ENCODE results near the gene CUX1.

The CUX1 gene

DNA sequence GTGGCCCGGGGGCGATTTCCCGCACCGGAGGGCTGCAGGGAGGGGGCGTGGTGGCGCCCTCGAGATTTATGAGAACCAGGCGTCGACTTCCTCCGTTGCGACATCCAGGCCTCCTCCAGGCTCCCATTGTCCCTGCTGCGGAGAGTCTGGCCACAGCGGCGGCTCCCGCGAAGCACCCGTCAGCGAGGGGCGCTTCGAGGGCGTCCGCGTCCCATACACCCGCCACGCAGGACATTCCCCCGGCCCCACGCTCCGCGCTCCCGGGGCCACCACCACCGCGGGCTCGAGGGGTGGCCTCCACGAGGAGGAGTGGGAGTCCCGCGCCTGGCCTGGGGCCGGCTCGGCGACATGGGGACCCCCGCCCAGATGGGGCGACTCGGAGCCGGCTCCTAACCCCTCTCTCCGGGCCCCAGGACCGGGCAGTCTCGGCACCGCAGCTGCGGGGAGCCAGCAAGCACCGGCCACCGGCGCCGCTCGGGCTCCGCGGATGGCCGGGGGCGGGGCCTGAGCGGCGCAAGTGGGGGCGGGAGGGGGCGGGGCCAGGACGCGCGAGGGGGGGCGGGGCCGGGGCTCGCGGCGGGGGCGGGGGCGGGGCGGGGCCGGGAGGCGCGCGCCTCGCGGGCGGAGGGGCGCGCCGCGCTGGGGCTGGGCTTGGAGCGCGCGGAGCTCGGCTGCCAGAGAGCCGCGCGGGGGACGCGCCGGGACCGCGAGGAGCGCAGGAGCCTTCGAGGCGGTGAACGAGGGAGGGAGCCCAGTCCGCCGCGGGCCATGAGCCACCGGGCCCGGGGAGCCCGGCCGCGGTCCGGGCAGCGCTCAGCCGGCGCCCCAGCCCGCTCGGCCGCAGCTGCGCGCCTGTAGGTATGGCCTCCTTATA lies 469.0 kb downstream of the CUX1 start, which contains the start of gene SH2B2:
SH2B2 (plus strand) TSS at position 632 of the 874 bp plus-strand sequence. CDS start 13,683 bp downstream, outside the sequence.
- TF ChIP-seq, protein P1, sequence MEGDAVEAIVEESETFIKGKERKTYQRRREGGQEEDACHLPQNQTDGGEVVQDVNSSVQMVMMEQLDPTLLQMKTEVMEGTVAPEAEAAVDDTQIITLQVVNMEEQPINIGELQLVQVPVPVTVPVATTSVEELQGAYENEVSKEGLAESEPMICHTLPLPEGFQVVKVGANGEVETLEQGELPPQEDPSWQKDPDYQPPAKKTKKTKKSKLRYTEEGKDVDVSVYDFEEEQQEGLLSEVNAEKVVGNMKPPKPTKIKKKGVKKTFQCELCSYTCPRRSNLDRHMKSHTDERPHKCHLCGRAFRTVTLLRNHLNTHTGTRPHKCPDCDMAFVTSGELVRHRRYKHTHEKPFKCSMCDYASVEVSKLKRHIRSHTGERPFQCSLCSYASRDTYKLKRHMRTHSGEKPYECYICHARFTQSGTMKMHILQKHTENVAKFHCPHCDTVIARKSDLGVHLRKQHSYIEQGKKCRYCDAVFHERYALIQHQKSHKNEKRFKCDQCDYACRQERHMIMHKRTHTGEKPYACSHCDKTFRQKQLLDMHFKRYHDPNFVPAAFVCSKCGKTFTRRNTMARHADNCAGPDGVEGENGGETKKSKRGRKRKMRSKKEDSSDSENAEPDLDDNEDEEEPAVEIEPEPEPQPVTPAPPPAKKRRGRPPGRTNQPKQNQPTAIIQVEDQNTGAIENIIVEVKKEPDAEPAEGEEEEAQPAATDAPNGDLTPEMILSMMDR (IDR thresholded peaks at IDR 0.05; ENCODE audit: insufficient read depth, low read depth, low read length, missing control alignments) = no peak
- DNase-seq (ENCODE audit: low read depth) = peak; percentile 54
- H3K4me3 ChIP-seq (ENCODE audit: low read length) = peak within 1 kb of the TSS; percentile 56

DNA sequence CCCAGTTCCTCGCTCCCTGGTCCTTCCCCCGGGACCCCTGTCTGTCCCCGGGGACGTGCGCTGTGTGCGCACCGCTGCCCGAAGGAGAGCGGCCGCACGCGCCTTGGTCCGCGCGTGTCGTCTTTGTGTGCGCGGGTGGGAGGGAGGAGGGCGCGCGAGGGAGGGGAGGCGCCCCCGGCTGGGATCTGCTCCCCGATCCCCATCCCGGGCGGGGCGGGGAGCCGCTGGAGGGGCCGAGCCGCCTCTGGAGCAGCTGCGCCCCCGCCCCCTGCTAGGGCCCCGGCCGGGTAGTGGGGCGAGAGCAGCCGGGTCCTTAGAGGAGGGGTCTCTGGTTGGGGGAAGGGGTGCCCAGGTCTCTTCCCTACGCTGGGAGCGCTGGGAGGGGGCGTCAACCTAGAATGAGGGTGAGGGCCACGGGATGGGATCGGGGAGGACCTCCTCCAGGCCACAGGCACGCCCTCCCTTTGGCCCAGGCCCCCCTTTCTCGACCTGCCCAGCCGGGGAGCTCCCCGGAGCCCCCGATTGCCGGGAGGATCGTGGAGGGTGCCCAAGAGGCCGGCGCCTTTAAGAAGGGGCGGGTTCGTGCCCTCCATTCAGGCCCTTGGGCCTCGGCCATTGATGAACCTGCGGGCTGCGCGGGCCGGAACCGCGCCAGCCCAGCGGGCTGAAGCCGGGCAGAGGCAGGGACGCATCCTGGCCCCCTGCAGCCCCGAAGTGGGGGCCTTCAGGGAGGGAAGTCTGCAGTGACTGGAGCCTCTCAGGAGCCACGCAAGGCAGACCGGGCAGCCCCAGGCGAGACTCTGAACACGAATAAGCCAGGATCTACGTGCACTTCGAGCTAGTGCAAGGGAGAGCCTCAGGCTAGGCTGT lies 469.9 kb downstream of the CUX1 start:
- peak overlapping the region; percentile 56 for H3K4me3 ChIP-seq (ENCODE audit: low read length)
- TF ChIP-seq, protein P1 (IDR thresholded peaks at IDR 0.05; ENCODE audit: insufficient read depth, low read depth, low read length, missing control alignments) = no peak
- peak; percentile 22 for DNase-seq (ENCODE audit: low read depth)

DNA sequence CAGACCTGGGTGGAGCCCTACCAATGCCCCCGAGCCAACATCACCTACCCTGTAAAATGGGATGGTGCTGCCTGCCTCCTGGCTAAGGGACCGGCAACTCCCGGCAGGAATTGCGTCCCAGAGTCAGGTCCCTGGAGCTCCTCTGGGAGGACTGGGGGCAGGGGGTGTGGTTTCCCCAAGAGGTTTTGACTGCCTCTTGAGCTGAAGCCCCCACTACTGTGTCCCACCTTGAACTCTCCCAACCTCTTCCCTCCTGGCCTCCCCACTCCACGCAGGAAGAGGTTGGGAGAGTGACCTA lies 470.5 kb downstream of the CUX1 start:
- TF ChIP-seq, protein P1 (IDR thresholded peaks at IDR 0.05; ENCODE audit: insufficient read depth, low read depth, low read length, missing control alignments) = no peak
- DNase-seq (ENCODE audit: low read depth) = no peak
- peak overlapping the region; percentile 56 for H3K4me3 ChIP-seq (ENCODE audit: low read length)

DNA sequence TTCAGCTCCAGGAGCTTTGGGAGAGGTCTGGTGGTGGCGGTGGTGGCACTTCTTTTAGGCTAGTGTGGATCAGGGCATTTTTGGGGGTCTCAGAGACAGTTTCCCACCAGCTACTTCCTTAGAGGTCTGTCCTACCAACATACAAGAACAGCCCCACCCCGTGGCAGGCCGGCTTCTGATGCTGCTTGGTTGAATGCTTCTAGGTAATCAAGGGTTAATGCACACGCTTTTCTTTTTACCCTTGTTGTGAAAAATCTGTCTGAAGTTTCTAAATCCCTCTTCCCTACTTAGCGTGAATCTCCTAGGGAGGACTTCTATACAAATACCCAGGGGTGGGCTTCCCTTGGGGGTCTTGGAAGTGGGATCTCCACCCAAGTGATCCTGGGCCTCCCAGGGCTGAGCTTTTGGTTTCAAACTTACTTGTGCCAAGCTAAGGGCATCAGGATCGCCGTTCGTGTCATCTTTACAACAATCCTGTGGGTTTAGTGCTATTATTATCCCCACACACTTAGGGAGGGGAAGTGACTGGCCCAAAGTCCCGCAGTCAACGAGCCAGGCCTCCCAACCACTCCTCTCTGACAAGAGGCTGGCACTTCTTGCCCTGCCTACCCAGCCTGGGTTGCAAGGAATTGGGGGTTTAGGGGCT lies 471.0 kb downstream of the CUX1 start:
- no peak overlapping the region for H3K4me3 ChIP-seq (ENCODE audit: low read length)
- DNase-seq (ENCODE audit: low read depth) = no peak
- TF ChIP-seq, protein P1 (IDR thresholded peaks at IDR 0.05; ENCODE audit: insufficient read depth, low read depth, low read length, missing control alignments) = no peak

DNA sequence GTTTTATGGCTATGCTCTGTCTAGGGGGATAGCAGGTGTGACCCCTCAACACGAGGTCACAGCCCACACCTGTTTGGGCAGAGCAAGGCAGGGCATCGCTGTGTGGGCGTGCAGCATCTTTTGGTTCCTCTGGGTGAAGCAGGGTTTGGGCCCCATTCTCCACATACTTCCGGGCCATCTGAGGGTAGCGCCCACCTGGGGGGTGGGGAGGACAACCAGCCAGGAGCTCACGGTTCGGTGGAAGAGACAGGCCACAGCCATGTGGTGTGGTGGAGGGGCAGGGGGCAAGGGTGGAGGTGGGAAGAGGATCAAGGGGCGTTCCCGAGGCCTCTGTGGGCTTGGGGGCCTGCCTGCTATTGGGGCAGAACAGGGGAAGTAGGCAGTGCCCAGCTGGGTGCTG lies 471.6 kb downstream of the CUX1 start:
- TF ChIP-seq, protein P1 (IDR thresholded peaks at IDR 0.05; ENCODE audit: insufficient read depth, low read depth, low read length, missing control alignments) = no peak
- no peak for DNase-seq (ENCODE audit: low read depth)
- no peak overlapping the region for H3K4me3 ChIP-seq (ENCODE audit: low read length)

DNA sequence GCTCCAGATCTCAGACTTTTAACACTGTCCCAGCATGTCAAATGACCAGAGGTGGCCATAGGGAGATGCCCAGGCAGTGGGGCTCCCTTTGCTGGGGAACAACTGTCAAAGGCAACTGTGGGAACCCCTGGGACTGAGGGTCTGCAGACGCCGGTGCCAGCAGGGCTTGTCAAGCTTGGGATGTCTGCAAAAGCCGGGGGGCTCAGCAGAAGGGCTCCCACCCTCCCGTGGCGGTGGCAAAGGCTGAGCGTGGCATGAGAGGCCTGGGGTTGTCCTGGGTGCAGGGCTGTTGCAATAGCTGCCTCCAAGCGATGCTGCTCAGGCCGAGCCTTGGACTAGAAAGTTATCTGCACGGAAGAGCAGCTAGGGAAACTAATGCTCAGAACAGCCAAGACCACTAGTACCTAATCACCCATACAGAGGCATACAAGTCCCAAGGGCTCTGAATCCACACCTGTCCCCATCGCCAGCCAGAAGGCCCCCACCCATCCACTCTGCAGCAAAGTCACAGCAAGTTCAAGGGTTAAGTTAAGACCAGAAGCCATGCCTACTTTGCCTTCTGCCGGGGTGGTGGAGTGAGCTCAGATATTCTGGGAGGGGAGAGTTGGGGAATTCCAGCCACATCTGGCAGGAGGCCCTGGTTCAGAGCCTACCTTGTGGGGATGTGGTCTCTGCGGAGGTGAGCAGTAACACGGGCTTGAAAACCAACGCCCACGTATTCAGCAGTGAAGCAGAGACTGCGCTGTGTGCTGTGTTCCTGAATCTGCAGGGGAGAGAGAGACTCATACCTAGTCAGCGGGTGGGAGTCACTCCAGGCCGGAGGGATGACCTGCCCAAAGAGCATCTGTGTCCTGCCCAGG lies 473.9 kb downstream of the CUX1 start:
- TF ChIP-seq, protein P1 (IDR thresholded peaks at IDR 0.05; ENCODE audit: insufficient read depth, low read depth, low read length, missing control alignments) = no peak
- DNase-seq (ENCODE audit: low read depth) = no peak
- no peak overlapping the region for H3K4me3 ChIP-seq (ENCODE audit: low read length)

All from epithelial cell of esophagus (primary cell).